Gastroesophageal sphincter (tissue), 3 donors: ENCODE data around the gene CLDN14.

Experiments used
- POLR2A ChIP-seq, 2 donors: fragments of 450-650 bp; IDR thresholded peaks; one replicate each; pipeline ENCODE4 v1.6.1; 2017; ENCODE audit warnings: antibody characterized with exemption in 2 of 2, mild to moderate bottlenecking in 2 of 2, moderate library complexity in 1 of 2
- POLR2AphosphoS5 ChIP-seq: sonication (generic); formaldehyde crosslinking; IDR thresholded peaks from one replicate; pipeline ENCODE4 v1.6.1; 2017; ENCODE audit warnings: antibody characterized with exemption
- TF ChIP-seq, protein P1 (sequence below), 4 experiments: fragments of 200-600 bp in 2 of 4; fragments of 450-650 bp in 2 of 4; sonication (generic) in 1 of 4; IDR thresholded peaks; one replicate each; pipeline ENCODE4 v1.5.1; 2017 to 2019; ENCODE audit warnings: antibody characterized with exemption in 4 of 4, mild to moderate bottlenecking in 2 of 4, moderate library complexity in 2 of 4

DNA sequence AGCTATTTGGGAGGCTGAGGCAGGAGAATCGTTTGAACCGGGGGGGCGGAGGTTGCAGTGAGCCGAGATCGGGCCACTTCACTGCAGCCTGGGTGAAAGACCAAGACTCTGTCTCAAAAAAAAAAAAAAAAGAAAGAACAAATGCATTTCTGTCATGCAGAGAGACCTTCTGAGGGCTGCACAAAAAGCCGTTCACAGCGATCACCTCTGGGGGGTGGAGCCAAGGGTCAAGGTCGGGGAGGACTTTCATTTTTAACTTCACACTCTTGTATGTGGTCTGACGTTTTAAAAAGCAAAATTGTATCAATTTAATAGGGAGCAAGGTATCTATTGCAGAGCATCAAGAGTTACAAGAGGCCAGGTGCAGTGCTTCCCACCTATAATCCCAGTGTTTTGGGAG lies 26.6 kb upstream of the CLDN14 start:
- TF ChIP-seq, protein P1, sequence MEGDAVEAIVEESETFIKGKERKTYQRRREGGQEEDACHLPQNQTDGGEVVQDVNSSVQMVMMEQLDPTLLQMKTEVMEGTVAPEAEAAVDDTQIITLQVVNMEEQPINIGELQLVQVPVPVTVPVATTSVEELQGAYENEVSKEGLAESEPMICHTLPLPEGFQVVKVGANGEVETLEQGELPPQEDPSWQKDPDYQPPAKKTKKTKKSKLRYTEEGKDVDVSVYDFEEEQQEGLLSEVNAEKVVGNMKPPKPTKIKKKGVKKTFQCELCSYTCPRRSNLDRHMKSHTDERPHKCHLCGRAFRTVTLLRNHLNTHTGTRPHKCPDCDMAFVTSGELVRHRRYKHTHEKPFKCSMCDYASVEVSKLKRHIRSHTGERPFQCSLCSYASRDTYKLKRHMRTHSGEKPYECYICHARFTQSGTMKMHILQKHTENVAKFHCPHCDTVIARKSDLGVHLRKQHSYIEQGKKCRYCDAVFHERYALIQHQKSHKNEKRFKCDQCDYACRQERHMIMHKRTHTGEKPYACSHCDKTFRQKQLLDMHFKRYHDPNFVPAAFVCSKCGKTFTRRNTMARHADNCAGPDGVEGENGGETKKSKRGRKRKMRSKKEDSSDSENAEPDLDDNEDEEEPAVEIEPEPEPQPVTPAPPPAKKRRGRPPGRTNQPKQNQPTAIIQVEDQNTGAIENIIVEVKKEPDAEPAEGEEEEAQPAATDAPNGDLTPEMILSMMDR (IDR thresholded peaks at IDR 0.05), result no peak
- TF ChIP-seq POLR2A (IDR thresholded peaks at IDR 0.05) (no peak), POLR2AphosphoS5 (no peak)
